A549 (cell line): ENCODE measurements around the gene PIN1.

Source experiments
- CBX2 ChIP-seq: fragments of 200-600 bp; sonication (generic); IDR thresholded peaks from 2 replicates; pipeline ENCODE4 v1.6.1; 2016; ENCODE audit warnings: low read depth, mild to moderate bottlenecking, borderline replicate concordance
- EP300 ChIP-seq, 2 experiments: fragments of >200 bp; sonication (Bioruptor Twin); formaldehyde crosslinking; IDR thresholded peaks; 2 replicates in 1 of 2; 3 replicates in 1 of 2; pipeline ENCODE4 v1.6.1; 2016 to 2017
- RAD21 ChIP-seq, 2 experiments: fragments of >200 bp in 1 of 2; sonication (Bioruptor Twin) in 1 of 2; formaldehyde crosslinking in 1 of 2; IDR thresholded peaks in 1 of 2; conservative IDR thresholded peaks in 1 of 2; 2 replicates in 1 of 2; 3 replicates in 1 of 2; pipeline ENCODE4 v1.6.1; 2012 to 2018; ENCODE audit warnings: inconsistent platforms in 1 of 2
- TF ChIP-seq, protein P1 (sequence below): fragments of >200 bp; sonication (Bioruptor Twin); formaldehyde crosslinking; IDR thresholded peaks from 3 replicates; pipeline ENCODE4 v1.5.1; 2016

- TF ChIP-seq, protein P1, sequence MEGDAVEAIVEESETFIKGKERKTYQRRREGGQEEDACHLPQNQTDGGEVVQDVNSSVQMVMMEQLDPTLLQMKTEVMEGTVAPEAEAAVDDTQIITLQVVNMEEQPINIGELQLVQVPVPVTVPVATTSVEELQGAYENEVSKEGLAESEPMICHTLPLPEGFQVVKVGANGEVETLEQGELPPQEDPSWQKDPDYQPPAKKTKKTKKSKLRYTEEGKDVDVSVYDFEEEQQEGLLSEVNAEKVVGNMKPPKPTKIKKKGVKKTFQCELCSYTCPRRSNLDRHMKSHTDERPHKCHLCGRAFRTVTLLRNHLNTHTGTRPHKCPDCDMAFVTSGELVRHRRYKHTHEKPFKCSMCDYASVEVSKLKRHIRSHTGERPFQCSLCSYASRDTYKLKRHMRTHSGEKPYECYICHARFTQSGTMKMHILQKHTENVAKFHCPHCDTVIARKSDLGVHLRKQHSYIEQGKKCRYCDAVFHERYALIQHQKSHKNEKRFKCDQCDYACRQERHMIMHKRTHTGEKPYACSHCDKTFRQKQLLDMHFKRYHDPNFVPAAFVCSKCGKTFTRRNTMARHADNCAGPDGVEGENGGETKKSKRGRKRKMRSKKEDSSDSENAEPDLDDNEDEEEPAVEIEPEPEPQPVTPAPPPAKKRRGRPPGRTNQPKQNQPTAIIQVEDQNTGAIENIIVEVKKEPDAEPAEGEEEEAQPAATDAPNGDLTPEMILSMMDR: no peak
- TF ChIP-seq CBX2: no peak
- TF ChIP-seq RAD21 (conservative IDR thresholded peaks at IDR 0.05 in 1 of 2, IDR thresholded peaks at IDR 0.05 in 1 of 2): no peak
- no peak for TF ChIP-seq EP300 (IDR thresholded peaks at IDR 0.05)
Observed at GRCh38 chr19:9827289-9828238, 7.6 kb upstream of the PIN1 start, which contains the start of gene UBL5.
